ENCODE data around the gene ANKS1B. TPM values are rescaled to one million over a fixed set of nuclear protein-coding genes. Genes with fewer than 3 reads are reported as not detected.

ANKS1B gene
- total and polyA plus RNA-seq, 11 donors = 0.62 to 5.8 (median 1.8) TPM

GRCh38 chr12:99833397-99833796, 151.3 kb downstream of the ANKS1B start:
- intact Hi-C loops (cut with DNase I) = no loop called here
- ATAC-seq (no peak), DNase-seq (no peak)
- Histone ChIP-seq H3K27me3 (no peaks in the 10 kb centered on the region), H3K4me3 (no peak overlapping the region), H3K4me1 (no peaks in the 10 kb centered on the region), H3K9me3 (no peaks in the 10 kb centered on the region), H3K36me3 (no peaks in the 10 kb centered on the region), H3K27ac (no peak overlapping the region)
- no peak for TF ChIP-seq POLR2A (IDR thresholded peaks at IDR 0.05)
- no peak for TF ChIP-seq CTCF (IDR thresholded peaks at IDR 0.05)
- WGBS, 4 donors = 44 to 52% (median 51%) methylated on average over 1 of the region's 1 CpG

GRCh38 chr12:99824900-99825542, 159.7 kb downstream of the ANKS1B start:
- intact Hi-C loops (cut with DNase I) = no loop called here

GRCh38 chr12:99822273-99822672, 162.5 kb downstream of the ANKS1B start:
- Histone ChIP-seq H3K4me3 (no peak overlapping the region), H3K9me3 (peaks cover 0 to 4% (median 0%) of the 10 kb centered on the region in 12 donors), H3K4me1 (no peaks in the 10 kb centered on the region), H3K27me3 (no peaks in the 10 kb centered on the region), H3K36me3 (no peaks in the 10 kb centered on the region), H3K27ac (no peak overlapping the region)
- TF ChIP-seq CTCF (IDR thresholded peaks at IDR 0.05) (no peak), POLR2A (IDR thresholded peaks at IDR 0.05) (no peak)
- DNase-seq = no peak
- intact Hi-C loops (cut with DNase I) = no loop called here
- no peak for ATAC-seq

More at GRCh38 chr12:99824900-99825542, 159.7 kb downstream of the ANKS1B start:
- H3K4me1 ChIP-seq = no peaks in the 10 kb centered on the region
- peaks cover 0 to 4% (median 0%) of the 10 kb centered on the region in 12 donors for H3K9me3 ChIP-seq
- H3K27ac ChIP-seq = no peak overlapping the region
- H3K36me3 ChIP-seq = no peaks in the 10 kb centered on the region
- H3K4me3 ChIP-seq = no peak overlapping the region
- H3K27me3 ChIP-seq = no peaks in the 10 kb centered on the region
- 79 to 84% (median 80%) methylated on average over 8 of the region's 8 CpGs for WGBS, 4 donors
- TF ChIP-seq POLR2A (IDR thresholded peaks at IDR 0.05) (no peak), CTCF (IDR thresholded peaks at IDR 0.05) (no peak)
- DNase-seq (no peak), ATAC-seq (no peak)

- Histone ChIP-seq H3K27me3 (no peaks in the 10 kb centered on the region), H3K36me3 (no peaks in the 10 kb centered on the region), H3K4me3 (no peak overlapping the region), H3K9me3 (no peaks in the 10 kb centered on the region), H3K4me1 (no peaks in the 10 kb centered on the region), H3K27ac (no peak overlapping the region)
- intact Hi-C loops (cut with DNase I) = no loop called here
- WGBS, 4 donors = 11 to 35% (median 21%) methylated on average over 2 of the region's 2 CpGs
- TF ChIP-seq POLR2A (IDR thresholded peaks at IDR 0.05) = no peak
- peak in 6 of 12 donors; percentile 6 to 44 (median 33) for TF ChIP-seq CTCF (IDR thresholded peaks at IDR 0.05)
- DNase-seq (no peak), ATAC-seq (no peak)
These were observed 173.8 kb downstream of the ANKS1B start for GRCh38 chr12:99810718-99811593.
